GM10248 (cell line): ENCODE measurements around the gene HERC2.

Experiments
- CTCF ChIA-PET: fragments of 300-600 bp; sonication (Branson Sonifier 250); formaldehyde crosslinking; extraction: SDS; loops from one replicate; lab custom pipeline; 2021; ENCODE audit warnings: antibody characterized with exemption; lab: Yijun Ruan, JAX
- POLR2A ChIA-PET: fragments of 350-650 bp; sonication (Branson Sonifier 250); formaldehyde crosslinking; extraction: SDS; loops from one replicate; lab custom pipeline; 2020; ENCODE audit warnings: antibody characterized with exemption; lab: Yijun Ruan, JAX
- DNase-seq: peaks from one replicate; pipeline ENCODE4 v3.0.0; 2012; ENCODE audit errors: extremely low spot score
- CTCF ChIP-seq: IDR thresholded peaks from 2 replicates; pipeline ENCODE4 v1.5.1; 2012; ENCODE audit warnings: mild to moderate bottlenecking, low read depth; ENCODE audit errors: extremely low read depth, missing control alignments, control extremely low read depth

Gene HERC2

DNA sequence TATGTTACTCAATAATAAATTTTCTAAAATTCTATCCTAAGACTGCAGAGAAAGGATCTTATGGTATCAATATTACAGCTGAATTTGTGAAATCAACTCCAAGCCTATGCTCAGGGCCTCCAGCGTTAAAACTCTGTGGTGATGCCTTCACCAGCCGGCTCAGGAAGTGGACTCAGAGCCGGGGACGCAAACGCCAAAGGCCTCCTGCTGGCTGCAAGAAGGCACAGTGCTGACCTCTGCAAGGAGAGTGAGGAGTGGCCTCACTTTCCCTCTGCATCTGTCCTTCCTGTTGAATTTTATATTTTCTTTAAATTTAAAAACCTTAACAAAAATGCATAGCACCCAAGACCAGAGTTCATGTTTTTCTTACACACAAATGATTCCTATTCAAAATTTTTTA is 48.5 kb downstream of the HERC2 start:
- TF ChIP-seq CTCF = no peak
- ChIA-PET POLR2A (no interaction called here), CTCF (no interaction called here)
- no peak for DNase-seq

GRCh38 chr15:28272587-28272986 is 49.4 kb downstream of the HERC2 start:
- TF ChIP-seq CTCF = no peak
- CTCF ChIA-PET = no interaction called here
- DNase-seq = no peak
- POLR2A ChIA-PET = no interaction called here

- CTCF ChIA-PET = no interaction called here
Observed at GRCh38 chr15:28271697-28272260, 50.2 kb downstream of the HERC2 start.

GRCh38 chr15:28269097-28269496 is 52.9 kb downstream of the HERC2 start:
- no peak for DNase-seq
- POLR2A ChIA-PET = no interaction called here
- TF ChIP-seq CTCF = no peak
- CTCF ChIA-PET = interaction anchor here (1.8 kb wide), 1 partner anchor 9 kb away, joined by 5 read pairs; no protein-coding TSS in a partner anchor

More at GRCh38 chr15:28271697-28272260, 50.2 kb downstream of the HERC2 start:
- no peak for DNase-seq
- no peak for TF ChIP-seq CTCF
- POLR2A ChIA-PET = no interaction called here

GRCh38 chr15:28267727-28268126 is 54.3 kb downstream of the HERC2 start:
- CTCF ChIA-PET = no interaction called here
- TF ChIP-seq CTCF = no peak
- DNase-seq = no peak
- POLR2A ChIA-PET = no interaction called here

DNA sequence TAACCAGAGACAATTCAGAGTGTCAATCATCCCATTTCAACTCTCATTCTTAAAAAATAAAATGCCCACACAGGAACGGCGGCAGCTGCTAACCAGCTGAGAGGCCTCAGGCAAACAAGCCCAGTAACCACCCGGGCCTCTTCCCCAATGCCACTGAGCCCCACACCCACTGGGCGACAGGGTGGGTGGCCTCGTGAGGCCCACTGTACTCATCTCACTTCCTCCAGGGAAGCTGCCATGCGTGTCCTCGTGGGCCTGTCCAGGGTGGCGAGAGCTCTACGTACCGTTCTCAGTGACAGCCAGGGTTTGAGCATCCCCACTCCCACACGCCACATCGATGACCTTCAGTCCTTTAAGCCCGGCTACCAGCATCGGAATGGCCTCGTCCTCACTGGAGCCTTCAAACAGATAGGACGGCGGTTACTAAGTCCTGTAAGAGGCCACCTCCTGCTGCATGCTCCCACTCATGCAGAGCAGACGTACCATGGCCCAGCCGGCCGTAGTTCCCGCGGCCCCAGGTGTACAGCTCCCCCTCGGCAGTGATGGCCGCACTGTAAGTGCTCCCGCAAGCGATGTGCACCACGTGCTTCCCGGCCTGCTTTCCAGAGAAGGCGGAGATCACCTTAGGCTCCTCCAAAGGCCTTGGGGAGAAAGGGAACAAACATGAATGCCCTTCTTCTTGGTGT is 56.5 kb downstream of the HERC2 start:
- POLR2A ChIA-PET = no interaction called here

More for the DNA sequence above, 56.5 kb downstream of the HERC2 start:
- TF ChIP-seq CTCF = no peak
- CTCF ChIA-PET = no interaction called here
- peak; percentile 29 for DNase-seq
